Tibial nerve (tissue), 4 donors: ENCODE data around the gene HNRNPR. TPM values are rescaled to one million over a fixed set of nuclear protein-coding genes. Genes with fewer than 3 reads are reported as not detected.
"Not testable (repeated sequence)": the region's sequence is repeated elsewhere in the genome, so short reads cannot be mapped to it uniquely, and the experiment has no call there.

Experiments
- DNase-seq, 2 donors: peaks; one replicate each; pipeline ENCODE4 v3.0.0-alpha.2; 2019; ENCODE audit warnings: low spot score in 2 of 2
- H3K27ac ChIP-seq, 4 donors: fragments of 200-600 bp; sonication (generic) in 3 of 4; one replicate each; pipeline ENCODE4 v1.5.1; 2017 to 2019; ENCODE audit warnings: mild to moderate bottlenecking in 1 of 4
- H3K27me3 ChIP-seq, 2 donors: fragments of 200-600 bp; sonication (generic) in 1 of 2; one replicate each; pipeline versions ENCODE4 v1.5.1 to v1.6.0; 2017 to 2019
- H3K36me3 ChIP-seq, 3 donors: fragments of 200-600 bp; sonication (generic); one replicate each; pipeline ENCODE4 v1.5.1; 2018 to 2019
- H3K4me1 ChIP-seq, 4 donors: fragments of 200-600 bp; sonication (generic) in 3 of 4; one replicate each; pipeline ENCODE4 v1.5.1; 2017 to 2019
- H3K4me3 ChIP-seq, 4 donors: fragments of 200-600 bp; sonication (generic) in 3 of 4; one replicate each; pipeline ENCODE4 v1.5.1; 2017 to 2019; ENCODE audit warnings: mild to moderate bottlenecking in 1 of 4, moderate library complexity in 1 of 4
- H3K9me3 ChIP-seq, 4 donors: fragments of 200-600 bp; sonication (generic) in 3 of 4; one replicate each; pipeline ENCODE4 v1.5.1; 2017 to 2019
- EP300 ChIP-seq, 2 donors: sonication (generic); formaldehyde crosslinking; IDR thresholded peaks; one replicate each; pipeline ENCODE4 v1.6.1; 2017; ENCODE audit warnings: antibody characterized with exemption in 2 of 2, mild to moderate bottlenecking in 1 of 2
- POLR2A ChIP-seq, 2 donors: fragments of 450-650 bp; IDR thresholded peaks; one replicate each; pipeline ENCODE4 v1.6.1; 2017; ENCODE audit warnings: antibody characterized with exemption in 2 of 2, mild to moderate bottlenecking in 2 of 2, moderate library complexity in 2 of 2
- WGBS, 2 donors: methylation state at CpG; one replicate each; pipeline ENCODE4 v1.1.5; 2018; 5-methylcytosine and 5-hydroxymethylcytosine counted together
- total RNA-seq, 4 donors: library from RNA; depleted of rRNA; stranded (reverse); fragments of >200 nt; gene quantifications; one replicate each; pipeline ENCODE4 v1.1.0, GENCODE V29; 2016
- TF ChIP-seq, protein P1 (sequence below), 5 experiments: fragments of 200-600 bp in 3 of 5; fragments of 450-650 bp in 2 of 5; sonication (generic) in 3 of 5; IDR thresholded peaks; one replicate each; pipeline ENCODE4 v1.5.1; 2016 to 2019; ENCODE audit warnings: antibody characterized with exemption in 5 of 5, mild to moderate bottlenecking in 3 of 5, moderate library complexity in 2 of 5

HNRNPR gene
- total RNA-seq, 4 donors from 2014 or later, result 63.6 to 79.8 (median 74.1) TPM

DNA sequence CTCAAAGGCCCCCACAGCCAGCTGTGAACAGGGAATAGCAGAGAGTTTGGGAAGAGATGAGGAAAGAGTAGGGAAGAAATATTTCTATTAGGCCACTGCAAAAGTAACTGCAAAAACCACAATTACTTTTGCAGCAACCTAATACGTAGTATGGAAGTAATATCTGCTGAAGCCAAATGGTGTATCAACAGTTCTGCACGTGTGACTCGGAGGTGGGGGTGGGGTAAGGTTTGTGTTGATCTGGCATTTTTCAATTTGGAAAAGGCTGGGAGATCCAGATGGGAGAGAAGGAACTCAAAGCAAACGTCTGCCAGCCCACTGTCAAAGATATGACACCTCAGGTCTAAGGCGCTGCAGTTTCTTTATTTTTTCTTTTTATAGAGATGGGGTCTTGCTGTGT, 36.6 kb upstream of the HNRNPR start:
- no peaks in the 10 kb centered on the region for H3K9me3 ChIP-seq
- peaks cover 0 to 52% (median 20%) of the 10 kb centered on the region in 4 donors for H3K4me1 ChIP-seq
- 53% methylated on average over 5 of the region's 5 CpGs for WGBS, 2 donors
- no peak for DNase-seq
- H3K27ac ChIP-seq, result peak overlapping the region in 1 of 4 donors; percentile 31
- TF ChIP-seq EP300 (IDR thresholded peaks at IDR 0.05), result no peak
- no peak for TF ChIP-seq POLR2A (IDR thresholded peaks at IDR 0.05)
- TF ChIP-seq, protein P1, sequence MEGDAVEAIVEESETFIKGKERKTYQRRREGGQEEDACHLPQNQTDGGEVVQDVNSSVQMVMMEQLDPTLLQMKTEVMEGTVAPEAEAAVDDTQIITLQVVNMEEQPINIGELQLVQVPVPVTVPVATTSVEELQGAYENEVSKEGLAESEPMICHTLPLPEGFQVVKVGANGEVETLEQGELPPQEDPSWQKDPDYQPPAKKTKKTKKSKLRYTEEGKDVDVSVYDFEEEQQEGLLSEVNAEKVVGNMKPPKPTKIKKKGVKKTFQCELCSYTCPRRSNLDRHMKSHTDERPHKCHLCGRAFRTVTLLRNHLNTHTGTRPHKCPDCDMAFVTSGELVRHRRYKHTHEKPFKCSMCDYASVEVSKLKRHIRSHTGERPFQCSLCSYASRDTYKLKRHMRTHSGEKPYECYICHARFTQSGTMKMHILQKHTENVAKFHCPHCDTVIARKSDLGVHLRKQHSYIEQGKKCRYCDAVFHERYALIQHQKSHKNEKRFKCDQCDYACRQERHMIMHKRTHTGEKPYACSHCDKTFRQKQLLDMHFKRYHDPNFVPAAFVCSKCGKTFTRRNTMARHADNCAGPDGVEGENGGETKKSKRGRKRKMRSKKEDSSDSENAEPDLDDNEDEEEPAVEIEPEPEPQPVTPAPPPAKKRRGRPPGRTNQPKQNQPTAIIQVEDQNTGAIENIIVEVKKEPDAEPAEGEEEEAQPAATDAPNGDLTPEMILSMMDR (IDR thresholded peaks at IDR 0.05), result no peak
- no peak overlapping the region for H3K4me3 ChIP-seq
- H3K27me3 ChIP-seq, result no peaks in the 10 kb centered on the region
- H3K36me3 ChIP-seq, result peaks cover 0 to 27% (median 3%) of the 10 kb centered on the region in 3 donors

DNA sequence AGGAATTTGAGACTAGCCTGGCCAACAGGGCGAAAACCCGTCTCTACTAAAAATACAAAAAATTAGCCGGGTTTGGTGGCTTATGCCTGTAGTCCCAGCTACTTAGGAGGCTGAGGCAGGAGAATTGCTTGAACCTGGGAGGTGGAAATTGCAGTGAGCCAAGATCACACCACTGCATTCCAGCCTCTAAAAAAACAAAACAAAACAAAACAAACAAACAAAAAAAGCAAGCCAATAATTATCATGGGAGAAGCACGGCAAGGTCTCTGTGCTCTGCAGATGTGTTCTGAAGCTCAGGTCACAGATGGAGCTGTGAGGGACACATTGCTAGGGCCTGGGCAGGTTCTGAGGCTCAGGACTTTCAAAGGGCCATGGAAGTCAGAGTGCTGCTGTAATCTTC, 36.2 kb upstream of the HNRNPR start:
- H3K4me3 ChIP-seq, H3K9me3 ChIP-seq, H3K27me3 ChIP-seq, DNase-seq: not testable (repeated sequence)
- H3K36me3 ChIP-seq, result peaks cover 0 to 27% (median 3%) of the 10 kb centered on the region in 3 donors
- peak overlapping the region in 2 of 4 donors; percentile 31 to 34 for H3K27ac ChIP-seq
- H3K4me1 ChIP-seq, result peaks cover 0 to 51% (median 20%) of the 10 kb centered on the region in 4 donors
- 47 to 55% methylated on average over 4 of the region's 4 CpGs for WGBS, 2 donors

DNA sequence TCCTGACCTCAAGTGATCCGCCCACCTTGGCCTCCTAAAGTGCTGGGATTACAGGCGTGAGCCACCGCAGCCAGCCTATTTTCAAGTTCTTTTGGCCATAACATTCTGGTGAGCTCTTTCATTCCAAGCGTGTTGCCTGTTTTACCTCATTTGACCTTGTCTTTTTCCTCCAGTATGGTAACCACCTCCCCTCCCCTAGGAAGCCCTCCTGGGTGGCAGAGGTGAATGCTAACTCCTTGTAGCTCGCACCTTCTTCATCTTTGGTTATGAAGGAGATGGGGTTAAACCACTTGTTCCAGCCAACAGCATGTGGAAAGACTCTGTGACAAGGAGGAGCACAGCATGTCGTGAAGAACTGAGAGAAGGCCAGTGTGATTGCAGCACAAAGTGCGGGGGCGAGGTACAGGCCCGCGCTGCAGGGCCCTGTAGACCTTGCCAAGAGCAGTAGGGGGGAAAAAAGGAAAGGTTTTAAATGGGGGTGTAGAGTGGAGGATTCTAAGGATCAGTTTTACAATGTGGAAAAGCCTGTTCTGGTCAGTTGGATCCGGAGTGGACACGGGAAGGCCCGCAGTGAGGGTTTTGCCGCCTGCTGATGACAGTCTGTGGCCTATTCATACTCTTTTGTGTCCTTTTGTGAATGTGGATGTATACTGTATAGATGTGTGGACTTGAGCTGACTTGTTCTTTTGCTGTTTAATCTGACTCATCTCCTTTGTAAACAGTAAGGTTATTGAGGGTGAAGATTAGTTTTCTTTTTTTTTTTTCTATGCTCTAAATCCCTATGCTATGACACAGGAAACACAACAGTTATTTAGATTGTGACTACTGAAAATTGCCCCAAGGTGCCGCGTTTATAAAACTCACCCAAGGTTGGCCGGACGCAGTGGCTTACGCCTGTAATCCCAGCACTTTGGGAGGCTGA, 33.1 kb upstream of the HNRNPR start:
- H3K4me3 ChIP-seq, result no peak overlapping the region
- H3K9me3 ChIP-seq, result no peaks in the 10 kb centered on the region
- peaks cover 0 to 45% (median 20%) of the 10 kb centered on the region in 4 donors for H3K4me1 ChIP-seq
- DNase-seq, result no peak
- H3K36me3 ChIP-seq, result peaks cover 0 to 9% (median 1%) of the 10 kb centered on the region in 3 donors
- 33 to 45% methylated on average over 19 of the region's 19 CpGs for WGBS, 2 donors
- H3K27me3 ChIP-seq, result no peaks in the 10 kb centered on the region
- peak overlapping the region; percentile 6 to 94 (median 74) for H3K27ac ChIP-seq
- TF ChIP-seq POLR2A (IDR thresholded peaks at IDR 0.05) (no peak), EP300 (IDR thresholded peaks at IDR 0.05) (peak in 1 of 2 donors; percentile 72)
- TF ChIP-seq, protein P1 (IDR thresholded peaks at IDR 0.05), result no peak

DNA sequence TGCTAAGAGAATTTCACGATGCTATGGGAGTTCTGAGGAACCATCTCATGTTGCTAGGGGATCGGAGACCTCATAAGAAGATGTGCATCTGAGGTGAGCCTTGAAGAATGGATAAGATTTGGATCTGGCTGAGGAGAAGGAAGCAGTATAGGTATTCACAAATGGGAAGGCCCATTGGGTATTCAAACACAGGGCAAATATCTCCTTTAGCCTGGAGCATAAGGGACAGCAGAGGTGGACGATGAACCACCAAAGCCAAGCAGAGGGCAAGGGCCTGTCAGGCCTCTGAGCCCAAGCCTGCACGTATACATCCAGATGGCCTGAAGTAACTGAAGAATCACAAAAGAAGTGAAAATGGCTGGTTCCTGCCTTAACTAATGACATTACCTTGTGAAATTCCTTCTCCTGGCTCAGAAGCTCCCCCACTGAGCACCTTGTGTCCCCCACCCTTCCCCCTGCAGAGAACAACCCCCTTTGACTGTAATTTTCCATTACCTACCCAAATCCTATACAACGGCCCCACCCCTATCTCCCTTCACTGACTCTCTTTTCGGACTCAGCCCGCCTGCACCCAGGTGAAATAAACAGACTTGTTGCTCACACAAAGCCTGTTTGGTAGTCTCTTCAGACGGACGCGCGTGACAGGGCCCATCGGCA, 30.1 kb upstream of the HNRNPR start:
- 90 to 91% methylated on average over 12 of the region's 12 CpGs for WGBS, 2 donors
- not testable (repeated sequence) for H3K9me3 ChIP-seq, H3K36me3 ChIP-seq, H3K4me3 ChIP-seq, DNase-seq, H3K27me3 ChIP-seq
- Histone ChIP-seq H3K27ac (peak overlapping the region in 2 of 4 donors; percentile 94 to 99), H3K4me1 (peaks cover 0 to 60% (median 37%) of the 10 kb centered on the region in 4 donors)

DNA sequence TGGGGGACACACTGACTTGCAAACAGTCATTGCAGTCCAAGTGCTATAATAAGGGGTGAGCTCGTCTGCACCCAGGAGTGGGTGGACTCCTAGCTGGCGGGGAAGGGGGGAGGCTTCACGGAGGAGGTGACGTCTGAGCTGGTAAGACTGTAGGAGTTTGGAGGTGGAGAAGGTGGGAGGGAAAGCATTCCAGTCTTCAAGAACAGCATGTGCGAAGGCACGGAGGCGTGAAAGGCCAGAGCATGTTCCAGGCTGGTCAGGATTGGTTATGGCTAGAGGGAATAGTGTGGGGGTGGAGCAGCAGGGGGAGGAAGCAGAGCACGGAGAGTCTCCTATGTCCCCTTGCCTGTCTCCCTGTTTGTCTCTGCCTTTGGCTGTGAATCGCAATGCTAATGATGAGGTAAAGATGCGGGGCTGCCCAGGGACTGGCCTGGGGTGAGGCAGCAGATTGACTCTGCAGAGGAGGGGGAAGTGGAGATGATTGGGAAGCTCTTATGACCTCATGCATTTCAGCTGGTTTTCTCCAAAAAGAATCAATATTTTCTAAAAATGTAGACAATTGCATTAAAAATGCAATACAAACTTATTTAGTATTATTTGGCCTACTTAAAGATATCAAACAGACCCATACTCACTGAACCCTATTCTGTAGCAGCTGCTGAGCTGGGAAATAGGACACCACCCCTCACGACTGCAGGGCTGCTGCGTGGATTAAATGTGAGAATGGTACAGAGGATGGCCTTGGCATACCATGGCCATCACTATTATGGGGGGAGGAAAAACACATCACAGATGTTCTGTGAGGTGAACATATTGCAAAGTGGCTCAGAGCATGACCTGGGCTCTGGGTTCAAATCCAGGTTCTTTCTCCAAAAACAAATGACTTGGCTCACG, 28.1 kb upstream of the HNRNPR start:
- Histone ChIP-seq H3K36me3 (peaks cover 0 to under 1% (median 0%) of the 10 kb centered on the region in 3 donors), H3K27me3 (no peaks in the 10 kb centered on the region), H3K4me1 (peaks cover 0 to 46% (median 27%) of the 10 kb centered on the region in 4 donors), H3K4me3 (no peak overlapping the region), H3K27ac (peak overlapping the region in 3 of 4 donors; percentile 27 to 99 (median 94)), H3K9me3 (no peaks in the 10 kb centered on the region)
- DNase-seq, result no peak
- peak in 1 of 2 donors; percentile 81 for TF ChIP-seq EP300 (IDR thresholded peaks at IDR 0.05)
- no peak for TF ChIP-seq POLR2A (IDR thresholded peaks at IDR 0.05)
- WGBS, 2 donors, result 62 to 68% methylated on average over 13 of the region's 13 CpGs
